SK-N-MC (cell line): ENCODE results near the gene SDK2.

Experiments
- EZH2 ChIP-seq: fragments of 200-600 bp; sonication (generic); IDR thresholded peaks from one replicate; pipeline ENCODE4 v1.6.1; 2017; ENCODE audit warnings: antibody characterized with exemption
- POLR2AphosphoS5 ChIP-seq: IDR thresholded peaks from 2 replicates; pipeline ENCODE4 v1.6.1; 2012; ENCODE audit warnings: mild to moderate bottlenecking, low read depth, low read length, borderline replicate concordance

- TF ChIP-seq POLR2AphosphoS5: no peak
- TF ChIP-seq EZH2: no peak
These were observed 332.8 kb downstream of the SDK2 start for GRCh38 chr17:73311428-73311780.
